ENCODE measurements around the gene HSD17B13. TPM values are rescaled to one million over a fixed set of nuclear protein-coding genes. Genes with fewer than 3 reads are reported as not detected.

Gene HSD17B13
- total RNA-seq, 1 experiment from 2014 or later = not detected

GRCh38 chr4:87326460-87326859 lies 3.8 kb upstream of the HSD17B13 start:
- Mint-ChIP-seq H3K27me3 (ENCODE audit: low read depth) (no peaks in the 10 kb centered on the region; the same call in 1 of the 2 replicates), H3K4me1 (no peaks in the 10 kb centered on the region), H3K36me3 (no peaks in the 10 kb centered on the region), H3K27ac (no peak overlapping the region), H3K9me3 (no peaks in the 10 kb centered on the region), H3K4me3 (no peak overlapping the region)
- ChIA-PET CTCF (no interaction called here), POLR2A (no interaction called here)
- no peak for DNase-seq (ENCODE audit: low spot score)
- ATAC-seq = no peak
- TF ChIP-seq ZNF232 (CRISPR knock-in tag; IDR thresholded peaks at IDR 0.05) (no peak), FOXP1 (CRISPR knock-in tag; IDR thresholded peaks at IDR 0.05; ENCODE audit: borderline replicate concordance) (no peak), EMX1 (CRISPR knock-in tag; IDR thresholded peaks at IDR 0.05) (no peak), NFE2L1 (CRISPR knock-in tag; IDR thresholded peaks at IDR 0.05) (no peak), MYBL2 (CRISPR knock-in tag; IDR thresholded peaks at IDR 0.05) (no peak), STAT6 (CRISPR knock-in tag; conservative IDR thresholded peaks at IDR 0.05; ENCODE audit: low read depth) (no peak), PRRX2 (CRISPR knock-in tag; IDR thresholded peaks at IDR 0.05) (no peak), E2F1 (CRISPR knock-in tag; IDR thresholded peaks at IDR 0.05) (no peak)
- TF ChIP-seq, protein P1, sequence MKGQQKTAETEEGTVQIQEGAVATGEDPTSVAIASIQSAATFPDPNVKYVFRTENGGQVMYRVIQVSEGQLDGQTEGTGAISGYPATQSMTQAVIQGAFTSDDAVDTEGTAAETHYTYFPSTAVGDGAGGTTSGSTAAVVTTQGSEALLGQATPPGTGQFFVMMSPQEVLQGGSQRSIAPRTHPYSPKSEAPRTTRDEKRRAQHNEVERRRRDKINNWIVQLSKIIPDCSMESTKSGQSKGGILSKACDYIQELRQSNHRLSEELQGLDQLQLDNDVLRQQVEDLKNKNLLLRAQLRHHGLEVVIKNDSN (CRISPR knock-in tag; IDR thresholded peaks at IDR 0.05) = no peak
- TF ChIP-seq, protein P2, sequence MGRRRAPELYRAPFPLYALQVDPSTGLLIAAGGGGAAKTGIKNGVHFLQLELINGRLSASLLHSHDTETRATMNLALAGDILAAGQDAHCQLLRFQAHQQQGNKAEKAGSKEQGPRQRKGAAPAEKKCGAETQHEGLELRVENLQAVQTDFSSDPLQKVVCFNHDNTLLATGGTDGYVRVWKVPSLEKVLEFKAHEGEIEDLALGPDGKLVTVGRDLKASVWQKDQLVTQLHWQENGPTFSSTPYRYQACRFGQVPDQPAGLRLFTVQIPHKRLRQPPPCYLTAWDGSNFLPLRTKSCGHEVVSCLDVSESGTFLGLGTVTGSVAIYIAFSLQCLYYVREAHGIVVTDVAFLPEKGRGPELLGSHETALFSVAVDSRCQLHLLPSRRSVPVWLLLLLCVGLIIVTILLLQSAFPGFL (CRISPR knock-in tag; IDR thresholded peaks at IDR 0.05; ENCODE audit: borderline replicate concordance) = no peak
- TF ChIP-seq, protein P3, sequence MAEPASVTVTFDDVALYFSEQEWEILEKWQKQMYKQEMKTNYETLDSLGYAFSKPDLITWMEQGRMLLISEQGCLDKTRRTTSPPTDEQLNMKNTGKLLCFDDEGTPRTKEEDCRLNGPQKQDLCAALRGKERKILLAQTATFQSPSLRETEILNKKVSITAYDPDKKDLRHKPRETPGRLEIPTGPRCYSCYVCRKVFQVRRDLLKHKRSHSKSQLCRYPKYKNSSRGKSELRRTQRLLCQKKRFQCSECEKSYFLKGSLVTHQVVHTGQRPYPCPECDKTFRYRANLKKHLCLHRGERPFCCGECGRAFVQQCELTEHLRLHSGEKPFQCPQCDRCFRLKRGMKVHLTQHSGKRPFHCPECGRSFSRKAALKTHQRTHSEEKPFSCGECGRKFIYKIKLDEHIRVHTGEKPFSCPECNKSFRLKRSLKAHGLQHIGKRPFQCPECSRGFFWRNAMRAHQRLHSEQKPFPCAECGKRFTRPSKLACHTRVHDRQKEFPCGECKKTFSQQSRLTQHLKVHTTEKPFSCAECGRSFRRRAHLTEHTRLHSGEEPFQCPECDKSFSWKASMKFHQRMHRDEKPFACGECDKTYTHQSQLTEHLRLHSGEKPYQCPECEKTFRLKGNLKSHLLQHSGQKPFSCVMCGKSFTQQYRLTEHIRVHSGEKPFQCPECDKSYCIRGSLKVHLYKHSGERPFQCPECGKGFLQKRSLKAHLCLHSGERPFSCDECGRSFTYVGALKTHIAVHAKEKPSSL (CRISPR knock-in tag; conservative IDR thresholded peaks at IDR 0.05) = no peak
- TF ChIP-seq, protein P4, sequence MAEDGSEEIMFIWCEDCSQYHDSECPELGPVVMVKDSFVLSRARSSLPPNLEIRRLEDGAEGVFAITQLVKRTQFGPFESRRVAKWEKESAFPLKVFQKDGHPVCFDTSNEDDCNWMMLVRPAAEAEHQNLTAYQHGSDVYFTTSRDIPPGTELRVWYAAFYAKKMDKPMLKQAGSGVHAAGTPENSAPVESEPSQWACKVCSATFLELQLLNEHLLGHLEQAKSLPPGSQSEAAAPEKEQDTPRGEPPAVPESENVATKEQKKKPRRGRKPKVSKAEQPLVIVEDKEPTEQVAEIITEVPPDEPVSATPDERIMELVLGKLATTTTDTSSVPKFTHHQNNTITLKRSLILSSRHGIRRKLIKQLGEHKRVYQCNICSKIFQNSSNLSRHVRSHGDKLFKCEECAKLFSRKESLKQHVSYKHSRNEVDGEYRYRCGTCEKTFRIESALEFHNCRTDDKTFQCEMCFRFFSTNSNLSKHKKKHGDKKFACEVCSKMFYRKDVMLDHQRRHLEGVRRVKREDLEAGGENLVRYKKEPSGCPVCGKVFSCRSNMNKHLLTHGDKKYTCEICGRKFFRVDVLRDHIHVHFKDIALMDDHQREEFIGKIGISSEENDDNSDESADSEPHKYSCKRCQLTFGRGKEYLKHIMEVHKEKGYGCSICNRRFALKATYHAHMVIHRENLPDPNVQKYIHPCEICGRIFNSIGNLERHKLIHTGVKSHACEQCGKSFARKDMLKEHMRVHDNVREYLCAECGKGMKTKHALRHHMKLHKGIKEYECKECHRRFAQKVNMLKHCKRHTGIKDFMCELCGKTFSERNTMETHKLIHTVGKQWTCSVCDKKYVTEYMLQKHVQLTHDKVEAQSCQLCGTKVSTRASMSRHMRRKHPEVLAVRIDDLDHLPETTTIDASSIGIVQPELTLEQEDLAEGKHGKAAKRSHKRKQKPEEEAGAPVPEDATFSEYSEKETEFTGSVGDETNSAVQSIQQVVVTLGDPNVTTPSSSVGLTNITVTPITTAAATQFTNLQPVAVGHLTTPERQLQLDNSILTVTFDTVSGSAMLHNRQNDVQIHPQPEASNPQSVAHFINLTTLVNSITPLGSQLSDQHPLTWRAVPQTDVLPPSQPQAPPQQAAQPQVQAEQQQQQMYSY (CRISPR knock-in tag; IDR thresholded peaks at IDR 0.05) = no peak
- TF ChIP-seq, protein P5, sequence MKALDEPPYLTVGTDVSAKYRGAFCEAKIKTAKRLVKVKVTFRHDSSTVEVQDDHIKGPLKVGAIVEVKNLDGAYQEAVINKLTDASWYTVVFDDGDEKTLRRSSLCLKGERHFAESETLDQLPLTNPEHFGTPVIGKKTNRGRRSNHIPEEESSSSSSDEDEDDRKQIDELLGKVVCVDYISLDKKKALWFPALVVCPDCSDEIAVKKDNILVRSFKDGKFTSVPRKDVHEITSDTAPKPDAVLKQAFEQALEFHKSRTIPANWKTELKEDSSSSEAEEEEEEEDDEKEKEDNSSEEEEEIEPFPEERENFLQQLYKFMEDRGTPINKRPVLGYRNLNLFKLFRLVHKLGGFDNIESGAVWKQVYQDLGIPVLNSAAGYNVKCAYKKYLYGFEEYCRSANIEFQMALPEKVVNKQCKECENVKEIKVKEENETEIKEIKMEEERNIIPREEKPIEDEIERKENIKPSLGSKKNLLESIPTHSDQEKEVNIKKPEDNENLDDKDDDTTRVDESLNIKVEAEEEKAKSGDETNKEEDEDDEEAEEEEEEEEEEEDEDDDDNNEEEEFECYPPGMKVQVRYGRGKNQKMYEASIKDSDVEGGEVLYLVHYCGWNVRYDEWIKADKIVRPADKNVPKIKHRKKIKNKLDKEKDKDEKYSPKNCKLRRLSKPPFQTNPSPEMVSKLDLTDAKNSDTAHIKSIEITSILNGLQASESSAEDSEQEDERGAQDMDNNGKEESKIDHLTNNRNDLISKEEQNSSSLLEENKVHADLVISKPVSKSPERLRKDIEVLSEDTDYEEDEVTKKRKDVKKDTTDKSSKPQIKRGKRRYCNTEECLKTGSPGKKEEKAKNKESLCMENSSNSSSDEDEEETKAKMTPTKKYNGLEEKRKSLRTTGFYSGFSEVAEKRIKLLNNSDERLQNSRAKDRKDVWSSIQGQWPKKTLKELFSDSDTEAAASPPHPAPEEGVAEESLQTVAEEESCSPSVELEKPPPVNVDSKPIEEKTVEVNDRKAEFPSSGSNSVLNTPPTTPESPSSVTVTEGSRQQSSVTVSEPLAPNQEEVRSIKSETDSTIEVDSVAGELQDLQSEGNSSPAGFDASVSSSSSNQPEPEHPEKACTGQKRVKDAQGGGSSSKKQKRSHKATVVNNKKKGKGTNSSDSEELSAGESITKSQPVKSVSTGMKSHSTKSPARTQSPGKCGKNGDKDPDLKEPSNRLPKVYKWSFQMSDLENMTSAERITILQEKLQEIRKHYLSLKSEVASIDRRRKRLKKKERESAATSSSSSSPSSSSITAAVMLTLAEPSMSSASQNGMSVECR (CRISPR knock-in tag; IDR thresholded peaks at IDR 0.05; ENCODE audit: borderline replicate concordance) = no peak
- TF ChIP-seq, protein P6, sequence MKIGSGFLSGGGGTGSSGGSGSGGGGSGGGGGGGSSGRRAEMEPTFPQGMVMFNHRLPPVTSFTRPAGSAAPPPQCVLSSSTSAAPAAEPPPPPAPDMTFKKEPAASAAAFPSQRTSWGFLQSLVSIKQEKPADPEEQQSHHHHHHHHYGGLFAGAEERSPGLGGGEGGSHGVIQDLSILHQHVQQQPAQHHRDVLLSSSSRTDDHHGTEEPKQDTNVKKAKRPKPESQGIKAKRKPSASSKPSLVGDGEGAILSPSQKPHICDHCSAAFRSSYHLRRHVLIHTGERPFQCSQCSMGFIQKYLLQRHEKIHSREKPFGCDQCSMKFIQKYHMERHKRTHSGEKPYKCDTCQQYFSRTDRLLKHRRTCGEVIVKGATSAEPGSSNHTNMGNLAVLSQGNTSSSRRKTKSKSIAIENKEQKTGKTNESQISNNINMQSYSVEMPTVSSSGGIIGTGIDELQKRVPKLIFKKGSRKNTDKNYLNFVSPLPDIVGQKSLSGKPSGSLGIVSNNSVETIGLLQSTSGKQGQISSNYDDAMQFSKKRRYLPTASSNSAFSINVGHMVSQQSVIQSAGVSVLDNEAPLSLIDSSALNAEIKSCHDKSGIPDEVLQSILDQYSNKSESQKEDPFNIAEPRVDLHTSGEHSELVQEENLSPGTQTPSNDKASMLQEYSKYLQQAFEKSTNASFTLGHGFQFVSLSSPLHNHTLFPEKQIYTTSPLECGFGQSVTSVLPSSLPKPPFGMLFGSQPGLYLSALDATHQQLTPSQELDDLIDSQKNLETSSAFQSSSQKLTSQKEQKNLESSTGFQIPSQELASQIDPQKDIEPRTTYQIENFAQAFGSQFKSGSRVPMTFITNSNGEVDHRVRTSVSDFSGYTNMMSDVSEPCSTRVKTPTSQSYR (CRISPR knock-in tag; IDR thresholded peaks at IDR 0.05) = no peak

Data from WTC11 (cell line).